DMS53 (cell line): ENCODE measurements around the gene ATP4B.
"Not testable (repeated sequence)": the region's sequence is repeated elsewhere in the genome, so short reads cannot be mapped to it uniquely, and the experiment has no call there.

Experiments used
- DNase-seq: peaks from one replicate; lab custom pipeline; 2025; lab: John Stamatoyannopoulos, UW

ATP4B gene

GRCh38 chr13:113639616-113640262 lies 18.3 kb downstream of the ATP4B start:
- no peak for DNase-seq

DNA sequence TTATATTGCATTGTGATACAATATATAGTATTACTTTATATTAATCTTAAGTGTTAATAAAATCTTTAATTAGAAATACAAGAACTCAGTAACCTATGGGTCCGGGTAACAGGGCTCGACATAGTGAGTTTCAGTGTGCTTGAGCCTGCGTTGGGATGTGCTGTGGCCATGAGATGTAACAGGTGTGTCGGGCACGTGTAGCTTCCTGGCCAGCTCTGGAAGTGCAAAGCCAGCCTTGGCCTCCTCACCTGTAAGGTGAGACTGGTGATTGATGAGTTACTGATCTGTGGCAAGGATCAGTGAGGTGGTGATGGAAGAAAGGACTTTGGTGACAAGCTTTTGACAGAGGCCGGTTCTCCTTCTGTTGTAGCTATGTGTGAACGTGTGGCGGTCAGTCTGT lies 19.2 kb downstream of the ATP4B start:
- no peak for DNase-seq

DNA sequence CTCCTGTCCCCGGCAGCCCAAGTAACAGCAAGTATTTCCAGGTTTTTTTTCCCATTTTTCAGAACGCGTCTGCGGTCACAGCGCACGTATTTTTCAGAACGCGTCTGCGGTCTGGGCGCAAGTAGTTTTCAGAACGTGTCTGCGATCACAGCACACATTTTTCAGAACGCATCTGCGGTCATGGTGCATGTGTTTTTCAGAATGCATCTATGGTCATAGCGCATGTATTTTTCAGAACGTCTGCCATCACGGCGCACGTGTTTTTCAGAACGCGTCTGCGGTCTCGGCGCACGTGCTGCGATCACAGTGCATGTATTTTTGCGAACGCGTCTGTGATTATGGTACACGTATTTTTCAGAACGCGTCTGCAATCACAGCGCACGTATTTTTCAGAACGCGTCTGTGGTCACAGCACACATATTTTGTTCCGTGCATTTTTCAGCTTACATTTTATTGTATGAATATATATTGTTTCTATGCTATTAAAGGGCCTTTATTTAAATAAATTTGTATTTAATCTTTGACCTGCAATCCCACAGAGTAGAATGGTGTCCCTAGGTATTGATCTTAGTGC lies 19.7 kb downstream of the ATP4B start:
- DNase-seq, result no peak

DNA sequence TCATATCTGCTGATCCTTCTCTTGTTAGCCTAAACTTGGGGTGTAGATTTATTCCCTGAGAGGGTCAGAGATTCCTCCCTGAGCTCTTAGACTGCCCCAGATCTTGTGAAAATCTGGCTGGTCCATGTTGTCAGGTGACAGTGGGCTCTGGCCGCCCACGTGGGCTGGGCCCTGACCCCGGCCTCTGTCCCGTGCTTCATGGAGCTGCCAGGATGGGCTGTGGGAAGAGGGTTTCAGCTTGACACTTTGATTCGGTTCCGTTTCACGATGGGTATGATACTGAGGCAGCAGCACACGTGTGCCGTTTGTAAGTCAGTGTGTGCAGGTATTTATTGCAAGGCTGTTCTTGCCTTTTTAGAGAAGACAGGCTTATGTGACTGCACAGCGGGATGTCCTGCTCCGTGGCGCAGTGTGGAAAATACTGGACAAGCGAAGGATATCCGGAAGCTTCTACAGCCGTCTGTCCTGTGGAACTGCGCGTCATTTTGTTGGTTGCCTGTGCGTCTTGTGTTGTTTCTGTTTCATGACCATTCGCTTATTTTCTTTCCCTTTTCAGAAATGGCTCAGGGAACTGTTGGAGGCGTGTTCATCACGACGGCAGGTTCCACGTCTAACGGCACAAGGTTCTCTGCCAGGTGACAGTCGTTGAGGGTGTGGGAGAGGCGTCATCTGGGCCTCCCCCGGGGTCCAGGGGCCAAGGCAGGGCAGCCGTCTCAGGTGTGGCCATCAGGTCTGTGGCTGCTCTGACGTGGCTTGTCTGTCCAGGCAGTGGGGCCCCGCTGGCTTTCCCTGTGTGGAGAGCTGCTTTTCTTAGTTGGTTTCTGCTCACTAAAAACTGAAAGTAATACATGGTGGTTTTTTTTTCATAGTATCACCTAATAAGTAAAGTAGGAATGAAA lies 20.5 kb downstream of the ATP4B start:
- no peak for DNase-seq

GRCh38 chr13:113636266-113636963 lies 21.6 kb downstream of the ATP4B start:
- no peak for DNase-seq

GRCh38 chr13:113635709-113636108 lies 22.3 kb downstream of the ATP4B start:
- DNase-seq, result no peak

DNA sequence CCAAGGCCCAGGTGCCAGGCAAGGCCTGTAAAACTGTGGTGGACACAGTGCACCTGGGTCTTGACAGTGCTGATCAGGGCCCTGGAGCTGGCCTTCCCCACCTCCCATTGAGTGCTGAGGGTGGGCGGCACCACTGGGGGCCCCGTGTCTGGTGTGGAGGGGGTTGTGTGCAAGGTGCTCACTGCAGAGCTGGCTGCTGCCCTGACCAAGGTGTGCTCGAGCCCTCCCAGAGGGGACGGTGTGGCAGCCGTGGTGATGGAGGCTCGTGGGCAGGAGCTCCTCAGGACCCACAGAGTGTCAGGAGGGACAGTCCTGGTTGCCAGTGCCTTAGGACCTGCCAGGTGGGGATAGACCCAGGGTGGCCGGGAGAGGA lies 23.0 kb downstream of the ATP4B start:
- no peak for DNase-seq

DNA sequence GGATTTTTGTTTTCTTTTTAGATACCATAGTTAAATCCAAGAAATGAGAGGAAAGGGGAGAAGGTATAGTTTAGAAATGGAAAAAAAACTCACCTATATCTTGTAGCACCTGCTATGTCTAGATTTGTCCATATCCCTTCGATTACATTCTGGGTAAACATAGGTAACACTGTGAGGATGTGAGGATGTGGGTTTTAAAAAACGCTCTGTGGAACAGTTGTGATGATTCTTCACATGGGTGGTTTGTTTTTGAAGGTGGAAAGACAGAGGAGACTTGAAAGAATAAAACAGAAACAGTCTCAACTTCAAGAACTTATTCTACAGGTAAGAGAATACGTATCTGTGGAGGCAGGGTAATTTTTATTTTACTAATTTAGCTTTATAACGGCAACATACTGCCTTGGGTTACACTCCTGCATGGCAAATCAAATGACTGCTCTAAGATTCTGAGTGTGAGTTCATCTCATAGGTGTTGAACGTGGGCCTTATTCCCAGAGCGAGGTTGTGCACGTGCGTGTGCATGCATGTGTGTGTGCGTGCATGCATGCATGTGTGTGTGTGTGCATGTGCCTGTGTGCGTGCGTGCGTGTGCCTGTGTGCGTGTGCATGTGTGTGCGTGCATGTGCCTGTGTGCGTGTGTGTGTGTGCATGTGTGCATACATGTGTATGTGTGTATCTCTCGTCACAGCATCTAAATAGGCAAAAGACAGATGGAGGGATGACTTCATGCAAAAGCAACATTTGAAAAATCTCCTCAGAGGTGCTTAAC lies 23.5 kb downstream of the ATP4B start:
- DNase-seq, result no peak

- DNase-seq, result no peak
Observed at GRCh38 chr13:113633485-113633873, 24.5 kb downstream of the ATP4B start.

DNA sequence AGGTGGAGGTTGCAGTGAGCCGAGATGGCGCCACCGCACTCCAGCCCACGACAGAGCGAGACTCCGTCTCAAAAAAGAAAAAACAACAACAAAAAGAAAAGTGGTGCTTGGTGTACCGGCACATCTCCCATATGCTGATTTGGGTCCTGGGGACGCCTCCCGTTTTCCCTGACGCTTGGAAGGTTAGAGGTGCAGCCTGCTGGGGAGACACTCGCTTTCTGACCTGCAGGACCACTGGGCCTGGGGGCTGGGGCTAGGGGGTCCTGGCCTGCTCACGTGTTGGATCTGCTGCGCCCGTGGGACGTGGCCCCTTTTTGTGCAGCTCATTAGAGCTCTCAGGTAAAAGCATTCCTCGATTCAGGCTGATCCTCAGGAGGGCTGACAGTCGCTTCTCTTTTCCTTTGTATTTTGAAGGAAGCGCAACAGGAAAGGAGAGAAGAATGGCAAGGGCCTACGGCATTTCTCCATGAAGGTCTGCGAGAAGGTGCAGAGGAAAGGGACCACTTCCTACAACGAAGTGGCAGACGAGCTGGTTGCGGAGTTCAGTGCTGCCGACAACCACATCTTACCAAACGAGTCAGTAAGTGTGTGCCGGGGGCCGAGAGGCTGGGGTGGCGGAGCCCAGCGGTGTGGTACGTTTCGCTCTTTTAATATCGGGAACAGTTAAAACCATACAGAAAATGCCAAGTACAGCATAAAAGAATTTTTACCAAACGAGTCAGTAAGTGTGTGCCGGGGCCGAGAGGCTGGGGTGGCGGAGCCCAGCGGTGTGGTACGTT lies 25.1 kb downstream of the ATP4B start:
- no peak for DNase-seq

- DNase-seq, result no peak
Observed at GRCh38 chr13:113631341-113632095, 26.5 kb downstream of the ATP4B start.

DNA sequence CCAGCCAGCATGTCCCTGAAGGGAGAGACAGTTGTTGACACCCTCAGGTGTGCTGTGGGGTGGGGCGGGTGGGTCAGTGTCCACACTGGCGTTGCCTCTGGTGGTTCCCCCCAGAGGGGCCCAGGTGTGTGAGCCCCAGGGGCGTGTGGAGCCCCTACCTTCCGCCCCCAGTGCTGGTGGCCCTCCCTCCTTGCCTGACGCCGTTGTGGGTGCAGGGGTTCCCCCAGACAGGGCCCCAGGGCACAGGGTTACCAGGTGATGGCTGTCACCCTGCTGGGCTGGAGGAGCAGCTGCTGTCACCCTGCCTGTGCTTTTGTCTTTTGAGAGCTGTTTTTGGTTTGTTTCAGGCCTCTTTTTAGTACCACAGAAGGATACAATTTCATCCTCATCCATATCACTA lies 27.2 kb downstream of the ATP4B start:
- DNase-seq, result no peak

- DNase-seq, result no peak
Observed at GRCh38 chr13:113630296-113630695, 27.7 kb downstream of the ATP4B start.

GRCh38 chr13:113629866-113630265 lies 28.1 kb downstream of the ATP4B start:
- no peak for DNase-seq

GRCh38 chr13:113628291-113629270 lies 29.4 kb downstream of the ATP4B start:
- no peak for DNase-seq

GRCh38 chr13:113627136-113627535 lies 30.9 kb downstream of the ATP4B start:
- no peak for DNase-seq

- DNase-seq, result no peak
Observed at GRCh38 chr13:113625965-113626721, 31.9 kb downstream of the ATP4B start.

- DNase-seq, result not testable (repeated sequence)
Observed at GRCh38 chr13:113624640-113625304, 33.2 kb downstream of the ATP4B start.
